Esophagus muscularis mucosa (tissue), 4 donors: ENCODE results near the gene CACNG7. TPM values are rescaled to one million over a fixed set of nuclear protein-coding genes. Genes with fewer than 3 reads are reported as not detected.

ENCODE experiments used
- DNase-seq: peaks from one replicate; pipeline ENCODE4 v3.0.0-alpha.2; 2017; ENCODE audit errors: extremely low spot score
- H3K27ac ChIP-seq, 4 donors: fragments of 200-600 bp; sonication (generic); replicated peaks in 1 of 4; 1 replicate in 3 of 4; 2 replicates in 1 of 4; pipeline ENCODE4 v1.5.1; 2016 to 2019; ENCODE audit warnings: mild to moderate bottlenecking in 1 of 4
- H3K27me3 ChIP-seq, 4 donors: fragments of 200-600 bp; sonication (generic); one replicate each; pipeline versions ENCODE4 v1.5.1 to v1.6.0; 2016 to 2019
- H3K36me3 ChIP-seq, 4 donors: fragments of 200-600 bp; sonication (generic); one replicate each; pipeline ENCODE4 v1.5.1; 2016 to 2019
- H3K4me1 ChIP-seq, 4 donors: fragments of 200-600 bp; sonication (generic); one replicate each; pipeline ENCODE4 v1.5.1; 2016 to 2019
- H3K4me3 ChIP-seq, 4 donors: fragments of 200-600 bp; sonication (generic); 1 replicate in 2 of 4; 2 replicates in 2 of 4; pipeline ENCODE4 v1.5.1; 2016 to 2019; ENCODE audit warnings: mild to moderate bottlenecking in 4 of 4, moderate library complexity in 1 of 4
- H3K9me3 ChIP-seq, 4 donors: fragments of 200-600 bp; sonication (generic); 1 replicate in 3 of 4; 2 replicates in 1 of 4; pipeline ENCODE4 v1.5.1; 2016 to 2019
- EP300 ChIP-seq: sonication (generic); formaldehyde crosslinking; IDR thresholded peaks from one replicate; pipeline ENCODE4 v1.6.1; 2017; ENCODE audit warnings: antibody characterized with exemption
- POLR2A ChIP-seq: fragments of 450-650 bp; IDR thresholded peaks from one replicate; pipeline ENCODE4 v1.6.1; 2017; ENCODE audit warnings: antibody characterized with exemption, moderate library complexity, mild to moderate bottlenecking, low read depth
- POLR2AphosphoS5 ChIP-seq, 2 donors: sonication (generic); formaldehyde crosslinking; IDR thresholded peaks; one replicate each; pipeline ENCODE4 v1.6.1; 2017; ENCODE audit warnings: antibody characterized with exemption in 2 of 2
- WGBS: methylation state at CpG from one replicate; pipeline ENCODE4 v1.1.5; 2018; 5-methylcytosine and 5-hydroxymethylcytosine counted together
- intact Hi-C: fragments of 100-400 bp; cut with DNase I; formaldehyde crosslinking; loops from one replicate; pipeline ENCODE4 v1.15.1; 2023
- total RNA-seq, 4 donors: library from RNA; depleted of rRNA; stranded (reverse); fragments of >200 nt; gene quantifications; one replicate each; pipeline versions ENCODE4 v1.1.0 to v1.2.1, GENCODE V29; 2016
- TF ChIP-seq, protein P1 (sequence below), 3 experiments: fragments of 200-600 bp in 2 of 3; fragments of 450-650 bp in 1 of 3; sonication (generic) in 2 of 3; IDR thresholded peaks; one replicate each; pipeline ENCODE4 v1.5.1; 2017 to 2019; ENCODE audit warnings: antibody characterized with exemption in 3 of 3, mild to moderate bottlenecking in 2 of 3, moderate library complexity in 1 of 3

The CACNG7 gene
- total RNA-seq, 4 donors from 2014 or later: under 0.01 to 1.2 TPM; not detected in 2

DNA sequence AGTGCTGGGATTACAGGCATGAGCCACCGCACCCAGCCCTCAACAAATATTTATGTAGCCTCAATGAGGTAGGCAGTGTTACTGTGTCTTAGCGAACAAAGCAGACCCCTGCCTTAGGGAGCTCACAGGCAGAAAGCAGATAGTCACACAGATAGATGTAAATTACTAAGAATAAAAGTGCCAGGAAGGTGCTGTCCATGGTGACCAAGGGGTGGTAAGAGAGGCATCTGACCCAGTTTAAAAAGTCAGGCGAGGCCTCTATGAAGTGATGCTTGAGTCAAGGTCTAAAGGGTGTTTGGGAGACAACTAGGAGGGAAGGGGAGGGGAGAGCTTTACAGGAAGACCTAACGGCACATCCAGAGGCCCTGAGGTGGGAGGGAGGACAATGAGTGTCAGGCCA is 12.4 kb upstream of the CACNG7 start:
- Histone ChIP-seq H3K27me3 (peaks cover 0 to 99% (median 20%) of the 10 kb centered on the region in 4 donors), H3K36me3 (no peaks in the 10 kb centered on the region), H3K4me3 (no peak overlapping the region), H3K9me3 (no peaks in the 10 kb centered on the region), H3K27ac (no peak overlapping the region), H3K4me1 (peaks cover 0 to 8% (median 1%) of the 10 kb centered on the region in 4 donors)
- WGBS: 54% methylated on average over 4 of the region's 4 CpGs
- TF ChIP-seq, protein P1, sequence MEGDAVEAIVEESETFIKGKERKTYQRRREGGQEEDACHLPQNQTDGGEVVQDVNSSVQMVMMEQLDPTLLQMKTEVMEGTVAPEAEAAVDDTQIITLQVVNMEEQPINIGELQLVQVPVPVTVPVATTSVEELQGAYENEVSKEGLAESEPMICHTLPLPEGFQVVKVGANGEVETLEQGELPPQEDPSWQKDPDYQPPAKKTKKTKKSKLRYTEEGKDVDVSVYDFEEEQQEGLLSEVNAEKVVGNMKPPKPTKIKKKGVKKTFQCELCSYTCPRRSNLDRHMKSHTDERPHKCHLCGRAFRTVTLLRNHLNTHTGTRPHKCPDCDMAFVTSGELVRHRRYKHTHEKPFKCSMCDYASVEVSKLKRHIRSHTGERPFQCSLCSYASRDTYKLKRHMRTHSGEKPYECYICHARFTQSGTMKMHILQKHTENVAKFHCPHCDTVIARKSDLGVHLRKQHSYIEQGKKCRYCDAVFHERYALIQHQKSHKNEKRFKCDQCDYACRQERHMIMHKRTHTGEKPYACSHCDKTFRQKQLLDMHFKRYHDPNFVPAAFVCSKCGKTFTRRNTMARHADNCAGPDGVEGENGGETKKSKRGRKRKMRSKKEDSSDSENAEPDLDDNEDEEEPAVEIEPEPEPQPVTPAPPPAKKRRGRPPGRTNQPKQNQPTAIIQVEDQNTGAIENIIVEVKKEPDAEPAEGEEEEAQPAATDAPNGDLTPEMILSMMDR (IDR thresholded peaks at IDR 0.05): no peak
- no peak for TF ChIP-seq POLR2AphosphoS5 (IDR thresholded peaks at IDR 0.05)
- no peak for TF ChIP-seq EP300
- TF ChIP-seq POLR2A: no peak
- no peak for DNase-seq
- intact Hi-C loops: no loop called here

DNA sequence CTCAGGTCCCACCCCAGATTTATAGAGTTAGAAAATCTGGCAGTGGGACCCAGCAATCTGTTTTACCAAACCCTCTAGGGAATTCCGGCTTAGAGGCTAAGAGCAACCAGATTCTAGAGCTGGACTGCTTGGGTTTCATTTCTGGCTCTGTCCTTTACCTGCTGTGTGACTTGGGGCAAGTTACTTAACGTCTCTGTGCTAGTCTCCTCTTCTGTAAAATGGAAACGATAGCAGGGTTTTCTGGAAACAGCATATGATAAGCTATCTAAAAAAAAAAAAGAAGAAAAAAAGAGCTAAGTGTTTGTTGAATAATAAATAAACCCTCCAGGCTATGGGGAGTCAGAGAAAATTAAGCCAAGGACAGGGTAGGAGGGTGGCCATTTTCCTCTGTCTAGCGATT is 11.6 kb upstream of the CACNG7 start:
- peaks cover 0 to 8% (median 1%) of the 10 kb centered on the region in 4 donors for H3K4me1 ChIP-seq
- WGBS: 61% methylated on average over 4 of the region's 4 CpGs
- DNase-seq: no peak
- TF ChIP-seq POLR2A (no peak), EP300 (no peak), POLR2AphosphoS5 (IDR thresholded peaks at IDR 0.05) (no peak)
- TF ChIP-seq, protein P1 (IDR thresholded peaks at IDR 0.05): no peak
- intact Hi-C loops: no loop called here
- no peaks in the 10 kb centered on the region for H3K9me3 ChIP-seq
- no peak overlapping the region for H3K4me3 ChIP-seq
- no peaks in the 10 kb centered on the region for H3K36me3 ChIP-seq
- peaks cover 0 to 99% (median 18%) of the 10 kb centered on the region in 4 donors for H3K27me3 ChIP-seq
- H3K27ac ChIP-seq: no peak overlapping the region

DNA sequence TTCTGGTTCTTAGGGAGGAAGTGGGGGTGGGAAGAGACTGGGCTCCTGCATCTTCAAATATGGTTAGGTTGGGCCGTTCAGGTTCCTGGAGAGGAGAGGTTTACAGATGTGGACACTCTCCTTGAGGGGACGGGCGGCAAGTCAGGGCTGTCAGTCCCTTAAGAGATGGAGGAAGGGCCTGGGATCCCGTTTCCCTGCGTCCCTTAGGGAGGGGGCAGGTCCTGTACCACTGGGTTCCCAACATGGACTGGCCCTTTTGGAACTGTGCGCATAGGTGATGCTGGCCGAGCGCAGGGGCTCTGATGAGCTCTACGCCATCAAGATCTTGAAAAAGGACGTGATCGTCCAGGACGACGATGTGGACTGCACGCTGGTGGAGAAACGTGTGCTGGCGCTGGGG is 10.9 kb upstream of the CACNG7 start:
- Histone ChIP-seq H3K27me3 (peaks cover 0 to 99% (median 18%) of the 10 kb centered on the region in 4 donors), H3K4me1 (peaks cover 0 to 8% (median 1%) of the 10 kb centered on the region in 4 donors), H3K36me3 (no peaks in the 10 kb centered on the region), H3K27ac (no peak overlapping the region), H3K9me3 (no peaks in the 10 kb centered on the region), H3K4me3 (no peak overlapping the region)
- no peak for TF ChIP-seq EP300
- TF ChIP-seq POLR2AphosphoS5 (IDR thresholded peaks at IDR 0.05): no peak
- TF ChIP-seq, protein P1 (IDR thresholded peaks at IDR 0.05): no peak
- TF ChIP-seq POLR2A: no peak
- no peak for DNase-seq
- intact Hi-C loops: no loop called here
- WGBS: 16% methylated on average over 7 of the region's 16 CpGs

DNA sequence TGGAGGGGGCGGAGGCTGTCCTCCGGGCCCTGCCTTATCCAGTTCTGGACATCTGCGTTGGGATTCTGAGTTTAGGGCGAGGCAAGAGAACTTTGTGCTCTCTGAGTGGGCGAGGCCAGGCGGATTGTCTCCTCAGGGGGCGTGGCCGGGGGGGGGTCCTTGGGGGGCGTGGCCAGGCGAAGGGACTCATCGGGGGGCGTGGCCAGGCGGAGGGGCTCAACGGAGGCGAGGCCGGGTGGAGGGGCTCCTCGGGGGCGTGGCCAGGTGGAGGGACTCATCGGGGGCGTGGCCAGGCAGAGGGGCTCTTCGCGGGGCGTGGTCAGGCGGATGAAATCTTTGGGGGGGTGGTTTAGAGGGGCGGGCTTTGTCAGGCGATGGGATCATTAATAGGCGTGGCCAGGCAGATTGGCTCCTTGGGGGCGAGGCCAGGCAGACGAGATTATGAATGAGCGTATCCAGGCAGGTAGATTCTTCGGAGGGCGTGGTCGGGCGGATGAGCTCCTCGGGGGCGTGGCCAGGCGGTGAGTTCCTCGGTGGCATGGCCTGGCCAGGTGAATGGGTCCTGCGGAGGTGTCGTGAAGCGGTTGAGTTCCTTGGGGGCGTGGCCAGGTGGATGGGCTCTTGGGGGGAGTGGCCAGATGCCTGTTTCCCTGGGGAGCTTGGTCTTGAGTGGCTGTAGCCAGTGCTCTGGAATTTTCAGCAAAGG is 10.3 kb upstream of the CACNG7 start:
- intact Hi-C loops: no loop called here
- H3K27me3 ChIP-seq: peaks cover 0 to 99% (median 18%) of the 10 kb centered on the region in 4 donors
- H3K27ac ChIP-seq: no peak overlapping the region
- no peaks in the 10 kb centered on the region for H3K36me3 ChIP-seq
- peaks cover 0 to 8% (median 1%) of the 10 kb centered on the region in 4 donors for H3K4me1 ChIP-seq
- WGBS: 3% methylated on average over 29 of the region's 42 CpGs
- no peak overlapping the region for H3K4me3 ChIP-seq
- no peaks in the 10 kb centered on the region for H3K9me3 ChIP-seq
- DNase-seq: no peak
- TF ChIP-seq EP300 (no peak), POLR2A (no peak), POLR2AphosphoS5 (IDR thresholded peaks at IDR 0.05) (no peak)
- TF ChIP-seq, protein P1 (IDR thresholded peaks at IDR 0.05): no peak
